ENCODE measurements around the gene DNAJB2.

DNAJB2 gene

GRCh38 chr2:219286436-219287115 lies 7.4 kb downstream of the DNAJB2 start:
- DNase-seq = no peak

DNA sequence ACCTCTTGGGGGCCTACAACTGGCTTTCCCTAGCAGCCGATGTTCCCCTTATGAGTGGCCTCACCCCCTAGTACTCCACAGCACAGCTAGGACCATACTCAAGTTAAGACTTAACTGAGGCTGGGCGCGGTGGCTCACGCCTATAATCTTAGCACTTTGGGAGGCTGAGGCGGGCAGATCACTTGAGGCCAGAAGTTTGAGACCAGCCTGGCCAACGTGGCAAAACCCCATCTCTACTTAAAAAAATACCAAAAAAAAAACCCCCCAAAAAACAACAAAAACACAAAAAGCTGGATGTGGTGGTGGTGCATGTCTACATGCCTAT lies 7.9 kb downstream of the DNAJB2 start:
- DNase-seq = peak; percentile 6

GRCh38 chr2:219287580-219288265 lies 8.6 kb downstream of the DNAJB2 start:
- DNase-seq = no peak

GRCh38 chr2:219289195-219289536 lies 10.0 kb downstream of the DNAJB2 start:
- DNase-seq = no peak

GRCh38 chr2:219289537-219290361 lies 10.6 kb downstream of the DNAJB2 start:
- no peak for DNase-seq

DNA sequence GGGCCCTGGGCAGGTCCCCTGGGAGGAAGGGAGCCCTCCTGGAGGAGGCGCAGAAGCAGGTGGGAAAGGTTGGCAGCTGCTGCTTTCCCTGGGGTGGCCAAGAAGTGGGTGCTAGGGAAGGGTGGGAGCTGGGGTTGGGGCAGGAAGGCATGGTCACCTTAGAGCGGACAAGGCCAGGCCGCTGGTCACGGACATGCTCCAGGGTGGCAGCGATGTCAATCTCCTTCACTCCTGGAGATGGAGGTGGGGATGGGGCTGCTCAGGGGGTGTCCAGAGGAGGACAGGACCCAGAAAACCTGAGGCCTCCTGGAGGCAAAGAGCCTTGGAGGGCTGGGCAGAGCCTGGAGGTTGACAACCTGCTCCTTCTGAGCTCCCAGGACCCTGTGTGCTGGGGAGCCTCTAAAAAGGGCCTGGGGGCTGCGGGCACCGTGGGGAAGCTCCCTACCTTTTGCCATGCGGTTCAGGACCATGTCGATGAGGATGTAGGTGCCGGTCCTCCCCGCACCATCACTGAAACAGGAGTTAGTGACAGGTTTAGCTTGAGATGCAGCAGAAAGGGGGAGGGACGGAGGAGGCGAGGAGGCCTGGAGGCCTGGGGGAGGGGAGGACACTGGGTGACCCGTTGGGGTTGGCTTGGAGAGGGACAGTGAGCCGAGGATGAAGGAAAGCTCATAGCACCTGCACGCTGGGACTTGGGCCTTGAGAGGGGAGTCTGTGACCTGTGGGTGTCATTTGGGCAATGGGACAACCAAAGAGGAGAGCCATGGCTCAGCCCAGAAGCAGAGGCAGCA lies 11.4 kb downstream of the DNAJB2 start:
- DNase-seq = peak; percentile 7

DNA sequence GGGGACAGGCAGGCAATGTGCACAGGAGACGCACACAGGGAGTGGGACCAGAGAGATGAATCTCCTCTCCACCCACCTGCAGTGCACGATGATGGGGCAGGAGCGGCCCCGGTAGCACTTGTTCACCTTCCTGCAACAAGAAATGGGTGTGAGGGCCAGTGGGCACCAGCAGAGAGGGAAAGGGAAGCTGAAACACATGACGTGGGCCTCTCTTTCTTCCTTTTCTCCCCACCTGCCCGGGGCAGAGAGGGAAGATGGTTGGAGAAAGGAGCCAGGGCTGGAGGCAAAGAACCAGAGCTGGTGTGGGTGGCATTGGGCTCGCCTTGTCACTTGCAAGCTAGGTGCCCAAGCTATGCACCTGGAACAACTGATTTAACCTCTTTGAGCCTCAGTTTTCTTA lies 12.2 kb downstream of the DNAJB2 start:
- peak; percentile 7 for DNase-seq

DNA sequence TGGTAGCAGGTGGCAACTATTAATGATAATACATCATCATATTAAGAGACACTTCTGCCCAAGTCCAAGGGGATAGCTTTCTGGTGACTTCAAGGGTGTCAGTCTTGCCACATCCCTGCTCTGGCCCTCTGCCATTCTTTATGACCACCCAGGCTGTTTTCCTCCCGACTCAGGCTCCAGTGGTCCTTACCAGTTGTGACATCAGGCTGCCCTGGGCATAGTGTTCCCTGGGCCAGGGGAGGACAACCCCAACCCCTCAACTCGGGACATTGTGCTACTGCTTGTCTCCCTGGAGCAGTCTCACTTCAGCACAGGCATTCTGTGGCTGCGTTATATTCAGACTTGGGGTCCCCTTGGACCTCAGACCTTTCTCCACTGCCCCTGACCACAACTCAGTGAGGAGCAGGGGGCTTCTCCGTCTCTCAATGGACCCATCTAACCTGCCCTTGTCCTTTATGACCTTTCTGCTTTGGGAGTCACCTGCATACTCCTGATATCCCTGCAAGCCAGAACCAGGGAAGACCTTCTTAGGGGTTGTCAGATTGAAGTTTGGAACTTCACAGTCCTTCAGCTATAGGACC lies 12.8 kb downstream of the DNAJB2 start:
- DNase-seq = no peak

DNA sequence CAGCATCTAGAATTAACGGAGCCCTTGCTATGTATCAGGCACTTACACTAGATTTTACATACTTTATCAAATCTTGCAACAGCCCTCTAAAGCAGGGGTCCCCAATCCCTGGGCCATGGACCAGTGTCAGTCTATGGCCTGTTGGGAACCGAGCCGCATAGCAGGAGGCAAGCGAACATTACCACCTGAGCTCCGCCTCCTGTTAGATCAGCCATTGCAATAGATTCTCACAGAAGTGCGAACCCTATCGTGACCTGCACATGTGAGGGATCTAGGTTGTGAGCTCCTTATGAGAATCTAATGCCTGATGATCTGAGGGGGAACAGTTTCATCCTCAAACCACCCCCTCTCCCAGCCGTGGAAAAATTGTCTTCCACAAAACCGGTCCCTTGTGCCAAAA lies 13.4 kb downstream of the DNAJB2 start:
- no peak for DNase-seq

DNA sequence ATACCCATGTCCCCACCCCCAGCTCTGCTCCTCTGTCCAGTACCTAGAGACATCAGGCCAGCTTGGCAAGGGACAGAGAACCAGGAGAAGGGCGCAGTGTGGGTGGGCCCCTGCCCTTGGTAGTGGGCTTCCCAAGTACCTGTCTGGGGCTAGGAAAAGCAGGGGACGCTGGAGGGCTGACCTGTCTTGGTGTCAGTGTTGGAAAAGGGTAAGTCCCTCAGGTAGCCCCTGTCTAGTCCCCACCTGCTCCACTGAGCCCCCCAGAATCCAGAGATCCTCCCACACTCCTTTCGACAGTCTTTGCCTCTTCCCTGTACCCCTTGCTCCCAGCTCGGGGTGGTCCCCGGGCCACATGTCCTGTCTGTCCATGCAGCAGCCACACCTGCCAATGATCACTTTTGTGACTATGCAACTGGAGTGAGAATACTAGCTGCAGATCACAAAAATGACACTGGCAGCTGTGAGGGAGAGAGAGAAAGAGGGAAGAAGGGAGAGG lies 14.6 kb downstream of the DNAJB2 start:
- no peak for DNase-seq

GRCh38 chr2:219294356-219295351 lies 15.5 kb downstream of the DNAJB2 start:
- peak; percentile 91 for DNase-seq

- DNase-seq = no peak
Observed at GRCh38 chr2:219296142-219296541, 17.0 kb downstream of the DNAJB2 start.

GRCh38 chr2:219296631-219297391 lies 17.6 kb downstream of the DNAJB2 start:
- DNase-seq = no peak

DNA sequence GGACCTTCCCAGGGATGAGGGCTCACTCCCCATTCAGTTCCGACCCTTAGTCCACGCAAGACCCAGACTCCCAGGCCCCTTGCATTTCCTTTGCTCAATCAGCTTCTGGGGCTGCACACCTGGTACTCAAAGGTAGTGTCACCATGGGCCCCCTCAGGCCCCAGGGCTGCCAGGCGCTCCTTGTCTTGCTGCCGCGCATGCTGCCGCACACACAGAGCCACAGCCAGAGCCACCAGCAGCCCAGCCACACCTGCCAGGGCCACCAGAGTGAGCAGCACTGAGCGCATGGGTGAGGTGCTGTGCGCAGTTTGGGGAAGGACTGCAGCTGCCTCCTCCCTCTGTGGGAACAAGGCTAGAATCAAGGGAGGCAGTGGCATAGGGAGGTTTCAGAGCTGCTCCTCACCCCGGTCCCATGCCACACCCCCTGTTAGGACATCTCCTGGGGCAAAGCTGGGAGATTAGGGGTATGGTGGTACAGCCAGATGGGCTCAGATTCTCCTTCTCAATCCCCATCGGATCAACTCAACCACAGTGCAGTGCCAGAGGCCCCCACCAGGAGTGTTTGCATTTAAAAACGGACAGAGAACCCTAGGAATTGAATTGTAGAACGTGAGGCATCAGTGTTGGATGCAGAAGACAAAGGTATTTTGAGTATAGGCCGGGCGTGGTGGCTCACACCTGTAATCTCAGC lies 18.7 kb downstream of the DNAJB2 start:
- DNase-seq = no peak

- DNase-seq = peak; percentile 91
Observed at GRCh38 chr2:219298759-219299371, 19.7 kb downstream of the DNAJB2 start.

DNA sequence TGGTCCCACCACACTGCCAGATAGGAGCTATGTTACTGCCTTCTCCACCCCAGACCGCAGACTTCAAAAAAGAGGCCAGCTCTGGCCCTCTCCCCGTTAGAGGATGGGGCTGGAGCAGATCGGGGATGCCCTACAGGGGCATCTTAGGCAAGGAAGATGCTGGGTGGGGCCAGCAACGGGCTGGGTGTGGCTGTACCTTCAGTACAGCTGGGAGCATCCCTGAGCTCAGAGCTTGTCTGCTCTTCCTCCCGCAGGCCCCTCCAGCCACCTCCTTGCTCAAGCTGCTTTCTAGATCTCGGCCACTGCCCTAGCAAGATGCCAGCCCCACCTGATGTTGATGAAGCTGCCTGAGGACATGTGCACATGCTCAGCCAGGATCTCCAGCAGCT lies 20.2 kb downstream of the DNAJB2 start:
- no peak for DNase-seq

DNA sequence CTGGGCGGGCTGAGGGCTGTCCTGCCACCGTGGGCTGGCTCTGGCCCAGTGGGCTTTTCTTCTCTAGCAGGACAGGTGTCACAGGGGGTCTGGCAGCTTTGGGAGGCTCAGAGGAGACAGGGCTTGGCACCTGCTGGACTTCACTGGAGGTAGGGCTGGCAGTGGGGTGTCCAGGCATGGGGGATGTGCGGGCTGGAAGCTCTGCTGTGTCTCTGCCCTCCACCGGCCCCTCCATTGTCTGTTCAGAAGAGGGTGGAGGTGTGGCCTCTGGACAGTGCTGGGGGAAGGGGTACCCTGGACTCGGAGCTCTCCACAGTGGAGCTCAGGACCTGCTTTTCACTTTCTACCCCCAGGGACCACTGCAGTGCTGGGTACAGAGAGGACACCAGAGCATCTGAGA lies 20.9 kb downstream of the DNAJB2 start:
- no peak for DNase-seq

DNA sequence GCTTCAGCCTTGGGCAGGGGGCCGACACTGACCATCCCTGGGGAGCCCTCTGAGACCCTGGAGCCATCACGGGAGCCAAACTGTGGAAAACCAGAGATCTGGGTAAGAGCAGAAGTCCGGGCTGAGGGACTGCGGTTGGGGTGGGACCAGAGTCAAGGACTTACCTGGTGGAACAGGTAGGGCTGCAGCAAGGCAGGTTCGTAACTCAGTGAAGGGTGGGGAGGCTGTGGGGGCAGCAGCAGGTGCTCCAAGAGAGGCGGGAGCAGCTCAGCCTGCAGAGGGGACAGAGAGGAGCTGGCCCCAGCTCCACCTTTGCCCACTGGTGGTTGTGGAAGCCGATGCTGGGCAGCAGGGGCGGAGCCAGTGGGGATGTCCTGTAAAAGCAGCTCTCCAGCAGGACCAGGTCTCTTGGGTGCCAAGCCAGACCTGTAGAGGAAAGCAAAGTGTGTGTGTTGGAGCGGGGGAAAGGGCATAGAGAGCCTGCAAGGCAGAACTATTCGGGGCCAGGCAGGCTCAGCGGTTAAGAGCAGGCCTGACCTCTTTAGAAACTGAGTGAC lies 23.3 kb downstream of the DNAJB2 start:
- no peak for DNase-seq

DNA sequence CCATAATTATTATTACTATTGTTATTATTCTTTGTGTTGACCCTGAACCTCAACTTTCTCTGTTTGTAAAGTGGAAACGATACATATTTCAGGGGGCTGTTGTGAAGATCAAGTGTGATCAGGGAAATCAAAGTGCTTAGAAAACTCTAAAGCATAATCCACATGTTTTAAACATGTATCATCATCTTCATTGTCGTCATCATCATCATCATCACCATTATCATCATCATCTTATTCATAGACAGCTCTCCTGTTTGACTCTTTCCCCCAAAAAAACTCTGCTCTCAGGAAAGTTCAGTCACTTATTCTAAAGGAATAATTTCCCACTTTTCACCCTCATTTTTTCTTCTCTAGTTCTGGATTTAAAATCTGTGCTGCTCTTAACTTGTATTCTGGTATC lies 25.1 kb downstream of the DNAJB2 start:
- DNase-seq = no peak

Measured in activated CD8-positive, alpha-beta memory T cell treated with anti-CD3 and anti-CD28 coated beads, Interleukin-2, amount 50 U/mL, for 4 hours (primary cell).